Skeletal muscle satellite cell (primary cell): ENCODE data around the gene SLC29A4.

Experiments
- H3K27me3 ChIP-seq: 2 replicates; pipeline ENCODE4 v1.7.0; 2013; ENCODE audit warnings: low read length; ENCODE audit not compliant: control insufficient read depth, insufficient read depth
- H3K36me3 ChIP-seq: 2 replicates; pipeline ENCODE4 v1.7.0; 2013; ENCODE audit warnings: mild to moderate bottlenecking, control low read depth, low read length; ENCODE audit not compliant: insufficient read depth
- H3K4me1 ChIP-seq: 2 replicates; pipeline ENCODE4 v1.7.0; 2013; ENCODE audit warnings: low read length; ENCODE audit not compliant: control insufficient read depth, insufficient read depth
- H3K4me2 ChIP-seq: 2 replicates; pipeline ENCODE4 v1.7.0; 2013; ENCODE audit warnings: mild to moderate bottlenecking, low read length
- H3K4me3 ChIP-seq: 2 replicates; pipeline ENCODE4 v1.7.0; 2013; ENCODE audit warnings: low read length
- H3K9ac ChIP-seq: 2 replicates; pipeline ENCODE4 v1.7.0; 2013; ENCODE audit warnings: mild to moderate bottlenecking, low read depth, low read length, moderate library complexity
- H3K9me3 ChIP-seq: replicated peaks from 2 replicates; pipeline ENCODE4 v1.7.0; 2013; ENCODE audit warnings: mild to moderate bottlenecking, control low read depth, low read length

Gene SLC29A4

DNA sequence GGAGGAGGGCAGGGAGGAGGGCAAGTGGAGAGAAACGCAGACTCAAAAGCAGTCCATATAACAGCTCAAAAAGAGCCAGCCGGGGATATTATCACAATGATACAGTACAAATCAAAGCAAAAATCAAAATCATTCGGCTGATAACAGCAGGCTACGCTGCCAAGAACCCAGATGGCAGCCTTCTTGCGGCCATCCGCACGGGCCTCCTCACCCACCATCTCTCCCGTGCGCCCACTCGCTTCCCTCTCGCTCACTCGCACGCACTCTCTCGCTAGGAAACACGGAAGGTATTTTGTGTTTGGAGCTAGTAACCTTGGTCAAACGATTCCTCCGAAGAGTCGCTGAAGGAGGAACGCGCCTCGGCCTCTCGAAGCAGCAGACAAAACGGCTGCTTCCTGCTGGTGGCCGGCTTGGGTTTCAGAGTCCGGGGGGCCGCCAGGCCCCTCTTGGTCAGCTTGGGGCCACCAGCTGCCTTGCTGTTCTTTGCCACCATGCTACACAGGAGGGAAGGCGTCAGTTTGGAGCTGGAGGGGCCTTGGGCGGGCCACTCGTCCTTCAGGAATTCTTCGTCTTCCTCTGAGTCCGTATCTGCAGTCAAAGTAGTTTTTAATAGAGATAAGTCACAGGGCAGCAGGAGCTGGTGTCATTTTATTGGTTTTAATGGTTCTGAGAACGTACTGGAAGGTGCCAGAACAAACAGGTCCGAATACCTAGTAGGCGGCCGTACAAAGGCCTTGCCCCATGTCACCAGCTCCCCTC lies 68.9 kb downstream of the SLC29A4 start:
- Histone ChIP-seq H3K9me3 (no peaks in the 10 kb centered on the region), H3K36me3 (peaks cover 47% of the 10 kb centered on the region), H3K9ac (no peak overlapping the region), H3K4me2 (no peak overlapping the region), H3K4me1 (peaks cover 19% of the 10 kb centered on the region), H3K4me3 (no peak overlapping the region), H3K27me3 (no peaks in the 10 kb centered on the region)

DNA sequence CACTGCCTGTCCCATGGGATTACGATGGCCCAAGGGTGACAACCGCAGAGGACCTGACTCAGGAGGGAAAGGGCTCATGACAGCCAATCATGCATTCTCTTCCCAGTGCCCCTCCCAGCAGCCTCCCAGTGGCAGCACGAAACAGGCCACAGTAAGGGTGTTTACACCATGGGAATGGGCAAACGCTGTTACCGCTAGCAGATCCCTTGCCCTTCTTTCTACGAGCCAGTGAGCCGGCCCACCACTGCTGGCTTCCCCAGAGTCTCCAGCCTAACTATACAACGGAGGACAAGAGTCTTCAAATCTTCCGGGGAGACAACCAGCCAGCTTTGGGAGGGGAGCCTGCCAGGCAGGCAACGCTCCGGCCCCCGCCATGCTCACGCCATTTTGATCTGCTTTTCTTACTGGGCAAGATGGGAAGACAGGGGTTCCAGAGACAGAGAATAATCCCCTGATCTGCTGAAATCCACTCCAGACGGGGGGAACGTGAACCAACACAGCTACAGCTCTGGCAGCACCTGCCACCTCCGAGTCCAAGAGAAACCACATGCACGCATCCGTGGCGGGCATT lies 69.8 kb downstream of the SLC29A4 start:
- no peak overlapping the region for H3K9ac ChIP-seq
- H3K9me3 ChIP-seq = no peaks in the 10 kb centered on the region
- H3K27me3 ChIP-seq = no peaks in the 10 kb centered on the region
- no peak overlapping the region for H3K4me2 ChIP-seq
- H3K36me3 ChIP-seq = peaks cover 55% of the 10 kb centered on the region
- H3K4me1 ChIP-seq = peaks cover 19% of the 10 kb centered on the region
- H3K4me3 ChIP-seq = no peak overlapping the region

GRCh38 chr7:5354460-5355232 lies 71.9 kb downstream of the SLC29A4 start:
- Histone ChIP-seq H3K27me3 (no peaks in the 10 kb centered on the region), H3K9ac (peak overlapping the region; percentile 5), H3K4me3 (peak overlapping the region; percentile 43), H3K36me3 (peaks cover 71% of the 10 kb centered on the region), H3K4me2 (peak overlapping the region; percentile 69), H3K9me3 (no peaks in the 10 kb centered on the region), H3K4me1 (peaks cover 19% of the 10 kb centered on the region)
